Breast epithelium (tissue), 4 donors: Measurements from ENCODE around the gene ATXN3L. TPM values are rescaled to one million over a fixed set of nuclear protein-coding genes. Genes with fewer than 3 reads are reported as not detected.
A peak's percentile ranks its signal among the peaks of the same experiment; 100 is the strongest.

Source experiments
- DNase-seq, 2 donors: peaks; one replicate each; pipeline ENCODE4 v3.0.0-alpha.2; 2019; ENCODE audit warnings: low spot score in 2 of 2
- H3K27ac ChIP-seq, 2 donors: fragments of 200-600 bp; sonication (generic) in 1 of 2; one replicate each; pipeline ENCODE4 v1.5.1; 2016 to 2019; ENCODE audit warnings: mild to moderate bottlenecking in 1 of 2
- H3K27me3 ChIP-seq, 2 donors: fragments of 200-600 bp; sonication (generic) in 1 of 2; one replicate each; pipeline versions ENCODE4 v1.5.1 to v1.6.0; 2017 to 2019; ENCODE audit warnings: control low read depth in 1 of 2, mild to moderate bottlenecking in 1 of 2
- H3K36me3 ChIP-seq: fragments of 200-600 bp; one replicate; pipeline ENCODE4 v1.5.1; 2019
- H3K4me1 ChIP-seq, 2 donors: fragments of 200-600 bp; sonication (generic); one replicate each; pipeline ENCODE4 v1.5.1; 2016 to 2019; ENCODE audit warnings: control low read depth in 1 of 2
- H3K4me3 ChIP-seq, 3 donors: fragments of 200-600 bp; sonication (generic); 1 replicate in 2 of 3; 2 replicates in 1 of 3; pipeline ENCODE4 v1.5.1; 2016 to 2019; ENCODE audit warnings: mild to moderate bottlenecking in 3 of 3, moderate library complexity in 2 of 3
- H3K9me3 ChIP-seq, 2 donors: fragments of 200-600 bp; sonication (generic) in 1 of 2; one replicate each; pipeline ENCODE4 v1.5.1; 2016 to 2019; ENCODE audit warnings: control low read depth in 1 of 2
- CTCF ChIP-seq, 3 donors: fragments of 450-650 bp; IDR thresholded peaks; one replicate each; pipeline ENCODE4 v1.5.1; 2016 to 2017; ENCODE audit warnings: antibody characterized with exemption in 3 of 3, mild to moderate bottlenecking in 3 of 3, moderate library complexity in 3 of 3
- POLR2A ChIP-seq: fragments of 450-650 bp; IDR thresholded peaks from one replicate; pipeline ENCODE4 v1.6.1; 2016; ENCODE audit warnings: antibody characterized with exemption, mild to moderate bottlenecking, moderate library complexity
- POLR2AphosphoS5 ChIP-seq, 3 donors: sonication (generic); formaldehyde crosslinking; IDR thresholded peaks; one replicate each; pipeline ENCODE4 v1.6.1; 2017; ENCODE audit warnings: antibody characterized with exemption in 3 of 3
- intact Hi-C: fragments of 100-400 bp; cut with DNase I; formaldehyde crosslinking; loops from one replicate; pipeline ENCODE4 v1.15.1; 2023; ENCODE audit warnings: low total_unique reads
- total RNA-seq, 3 donors: library from RNA; depleted of rRNA; stranded (reverse); fragments of >200 nt; gene quantifications; one replicate each; pipeline ENCODE4 v1.1.0, GENCODE V29; 2016

Gene ATXN3L
- total RNA-seq, 3 donors from 2014 or later, result not detected

GRCh38 chrX:13287816-13288215 is 32.0 kb downstream of the ATXN3L start:
- H3K9me3 ChIP-seq, result peaks cover 6 to 17% of the 10 kb centered on the region in 2 donors

GRCh38 chrX:13285693-13286092 is 34.2 kb downstream of the ATXN3L start:
- no peak overlapping the region for H3K27ac ChIP-seq
- H3K4me3 ChIP-seq, result no peak overlapping the region
- no peak for DNase-seq
- peaks cover 6 to 17% of the 10 kb centered on the region in 2 donors for H3K9me3 ChIP-seq
- H3K36me3 ChIP-seq, result no peaks in the 10 kb centered on the region
- H3K4me1 ChIP-seq, result no peaks in the 10 kb centered on the region
- peaks cover 0 to 7% of the 10 kb centered on the region in 2 donors for H3K27me3 ChIP-seq
- intact Hi-C loops, result no loop called here
- TF ChIP-seq POLR2A (no peak), POLR2AphosphoS5 (IDR thresholded peaks at IDR 0.05) (no peak), CTCF (IDR thresholded peaks at IDR 0.05) (no peak)

More at GRCh38 chrX:13287816-13288215, 32.0 kb downstream of the ATXN3L start:
- intact Hi-C loops, result no loop called here
- H3K27ac ChIP-seq, result no peak overlapping the region
- H3K4me3 ChIP-seq, result no peak overlapping the region
- no peak for DNase-seq
- TF ChIP-seq POLR2A (no peak), POLR2AphosphoS5 (IDR thresholded peaks at IDR 0.05) (no peak), CTCF (IDR thresholded peaks at IDR 0.05) (no peak)
- no peaks in the 10 kb centered on the region for H3K36me3 ChIP-seq
- no peaks in the 10 kb centered on the region for H3K4me1 ChIP-seq
- H3K27me3 ChIP-seq, result no peaks in the 10 kb centered on the region

GRCh38 chrX:13285229-13285628 is 34.6 kb downstream of the ATXN3L start:
- no peak for TF ChIP-seq CTCF (IDR thresholded peaks at IDR 0.05)
- TF ChIP-seq POLR2A, result no peak
- no peak for TF ChIP-seq POLR2AphosphoS5 (IDR thresholded peaks at IDR 0.05)
- no peaks in the 10 kb centered on the region for H3K4me1 ChIP-seq
- no peak overlapping the region for H3K4me3 ChIP-seq
- no peak for DNase-seq
- intact Hi-C loops, result no loop called here
- H3K27ac ChIP-seq, result no peak overlapping the region
- peaks cover 0 to 9% of the 10 kb centered on the region in 2 donors for H3K27me3 ChIP-seq
- peaks cover 6 to 17% of the 10 kb centered on the region in 2 donors for H3K9me3 ChIP-seq
- H3K36me3 ChIP-seq, result no peaks in the 10 kb centered on the region

GRCh38 chrX:13284570-13284969 is 35.3 kb downstream of the ATXN3L start:
- Histone ChIP-seq H3K36me3 (no peaks in the 10 kb centered on the region), H3K4me1 (no peaks in the 10 kb centered on the region), H3K4me3 (no peak overlapping the region), H3K27ac (peak overlapping the region; percentile 21 to 46), H3K9me3 (peaks cover 6 to 17% of the 10 kb centered on the region in 2 donors), H3K27me3 (peaks cover 0 to 9% of the 10 kb centered on the region in 2 donors)
- intact Hi-C loops, result no loop called here
- TF ChIP-seq POLR2AphosphoS5 (IDR thresholded peaks at IDR 0.05) (no peak), POLR2A (no peak), CTCF (IDR thresholded peaks at IDR 0.05) (no peak)
- DNase-seq, result no peak

GRCh38 chrX:13283950-13284546 is 35.8 kb downstream of the ATXN3L start:
- intact Hi-C loops, result no loop called here
- no peak for TF ChIP-seq POLR2AphosphoS5 (IDR thresholded peaks at IDR 0.05)
- no peak for TF ChIP-seq CTCF (IDR thresholded peaks at IDR 0.05)
- no peak for TF ChIP-seq POLR2A
- H3K4me3 ChIP-seq, result no peak overlapping the region
- no peak for DNase-seq
- H3K9me3 ChIP-seq, result peaks cover 6 to 17% of the 10 kb centered on the region in 2 donors
- no peaks in the 10 kb centered on the region for H3K36me3 ChIP-seq
- no peaks in the 10 kb centered on the region for H3K4me1 ChIP-seq
- H3K27me3 ChIP-seq, result peaks cover 0 to 9% of the 10 kb centered on the region in 2 donors
- peak overlapping the region; percentile 26 to 67 for H3K27ac ChIP-seq
